ENCODE results near the gene GTF2B.
A peak's percentile ranks its signal among the peaks of the same experiment; 100 is the strongest.
"Not testable (repeated sequence)": the region's sequence is repeated elsewhere in the genome, so short reads cannot be mapped to it uniquely, and the experiment has no call there.

The GTF2B gene

GRCh38 chr1:88920845-88921244, 29.5 kb upstream of the GTF2B start:
- H3K79me1 ChIP-seq (replicated peaks; ENCODE audit: low read length, poor library complexity, severe bottlenecking) = no peaks in the 10 kb centered on the region

GRCh38 chr1:88917321-88918025, 26.1 kb upstream of the GTF2B start:
- no peaks in the 10 kb centered on the region for H3K27me3 ChIP-seq (ENCODE audit: control insufficient read depth in 1 of 2, insufficient read depth in 1 of 2, low read length in 2 of 2)
- H3K9me3 ChIP-seq (ENCODE audit: control insufficient read depth, low read length) = peaks cover 31% of the 10 kb centered on the region

More at GRCh38 chr1:88920845-88921244, 29.5 kb upstream of the GTF2B start:
- H3K27me3 ChIP-seq (ENCODE audit: control insufficient read depth in 1 of 2, insufficient read depth in 1 of 2, low read length in 2 of 2) = no peaks in the 10 kb centered on the region
- H2BK15ac ChIP-seq (ENCODE audit: low read depth, poor library complexity, severe bottlenecking) = no peak overlapping the region
- 100% methylated on average over 1 of the region's 1 CpG for WGBS
- no peak overlapping the region for H2AK5ac ChIP-seq (ENCODE audit: low read length, severe bottlenecking)
- no peak overlapping the region for H3K18ac ChIP-seq (ENCODE audit: low read depth in 1 of 2, low read length in 2 of 2)
- DNase-seq = no peak
- H2AFZ ChIP-seq (ENCODE audit: low read depth, low read length) = no peak overlapping the region
- no peak overlapping the region for H2BK5ac ChIP-seq (ENCODE audit: low read depth, low read length, poor library complexity, severe bottlenecking)
- peaks cover 28 to 72% of the 10 kb centered on the region in 2 experiments for H3K36me3 ChIP-seq (ENCODE audit: control insufficient read depth in 1 of 2, insufficient read depth in 2 of 2, low read depth in 1 of 2, low read length in 2 of 2)
- no peak overlapping the region for H3K23ac ChIP-seq (ENCODE audit: low read length in 2 of 2)
- no peak overlapping the region for H3K14ac ChIP-seq (ENCODE audit: low read length in 2 of 2)
- H4K91ac ChIP-seq (ENCODE audit: low read length) = no peak overlapping the region
- H3K4me2 ChIP-seq (ENCODE audit: low read length, poor library complexity, severe bottlenecking) = no peak overlapping the region
- no peak overlapping the region for H3K4me3 ChIP-seq (ENCODE audit: insufficient read depth in 1 of 2, low read depth in 1 of 2, low read length in 2 of 2)
- no peak overlapping the region for H3K4ac ChIP-seq (ENCODE audit: low read depth in 1 of 2, low read length in 2 of 2)
- H2BK12ac ChIP-seq (ENCODE audit: low read length in 2 of 2) = no peak overlapping the region
- no peak overlapping the region for H4K8ac ChIP-seq (ENCODE audit: low read length)
- no peaks in the 10 kb centered on the region for H3K4me1 ChIP-seq (ENCODE audit: control insufficient read depth, insufficient read depth, low read depth, low read length)
- H3K9ac ChIP-seq (ENCODE audit: low read length) = no peak overlapping the region
- no peak overlapping the region for H2BK120ac ChIP-seq (ENCODE audit: low read depth, low read length)
- H3K9me3 ChIP-seq (ENCODE audit: control insufficient read depth, low read length) = peaks cover 31% of the 10 kb centered on the region
- no peak overlapping the region for H3K27ac ChIP-seq (ENCODE audit: low read length, poor library complexity, severe bottlenecking)

GRCh38 chr1:88916883-88917282, 25.5 kb upstream of the GTF2B start:
- Histone ChIP-seq H3K4me3 (ENCODE audit: insufficient read depth in 1 of 2, low read depth in 1 of 2, low read length in 2 of 2) (peak overlapping the region in 1 of 2 experiments; percentile 32), H2BK15ac (ENCODE audit: low read depth, poor library complexity, severe bottlenecking) (no peak overlapping the region), H3K9me3 (ENCODE audit: control insufficient read depth, low read length) (peaks cover 31% of the 10 kb centered on the region), H2AK5ac (ENCODE audit: low read length, severe bottlenecking) (no peak overlapping the region), H3K4me1 (ENCODE audit: control insufficient read depth, insufficient read depth, low read depth, low read length) (no peaks in the 10 kb centered on the region), H3K4ac (ENCODE audit: low read depth in 1 of 2, low read length in 2 of 2) (no peak overlapping the region), H3K4me2 (ENCODE audit: low read length, poor library complexity, severe bottlenecking) (no peak overlapping the region), H3K36me3 (ENCODE audit: control insufficient read depth in 1 of 2, insufficient read depth in 2 of 2, low read depth in 1 of 2, low read length in 2 of 2) (peaks cover 16 to 39% of the 10 kb centered on the region in 2 experiments), H3K27me3 (ENCODE audit: control insufficient read depth in 1 of 2, insufficient read depth in 1 of 2, low read length in 2 of 2) (no peaks in the 10 kb centered on the region), H2BK120ac (ENCODE audit: low read depth, low read length) (no peak overlapping the region), H2BK12ac (ENCODE audit: low read length in 2 of 2) (no peak overlapping the region), H3K9ac (ENCODE audit: low read length) (no peak overlapping the region), H4K8ac (ENCODE audit: low read length) (no peak overlapping the region), H3K79me1 (replicated peaks; ENCODE audit: low read length, poor library complexity, severe bottlenecking) (no peaks in the 10 kb centered on the region), H2AFZ (ENCODE audit: low read depth, low read length) (no peak overlapping the region), H3K14ac (ENCODE audit: low read length in 2 of 2) (no peak overlapping the region), H3K27ac (ENCODE audit: low read length, poor library complexity, severe bottlenecking) (no peak overlapping the region), H2BK5ac (ENCODE audit: low read depth, low read length, poor library complexity, severe bottlenecking) (no peak overlapping the region), H3K18ac (ENCODE audit: low read depth in 1 of 2, low read length in 2 of 2) (no peak overlapping the region), H3K23ac (ENCODE audit: low read length in 2 of 2) (no peak overlapping the region), H4K91ac (ENCODE audit: low read length) (no peak overlapping the region)
- WGBS = no CpG with 5 or more reads among the region's 1 CpG
- DNase-seq = no peak

More at GRCh38 chr1:88917321-88918025, 26.1 kb upstream of the GTF2B start:
- H3K4me2 ChIP-seq (ENCODE audit: low read length, poor library complexity, severe bottlenecking) = no peak overlapping the region
- no peak overlapping the region for H2AK5ac ChIP-seq (ENCODE audit: low read length, severe bottlenecking)
- no peak for DNase-seq
- no peak overlapping the region for H2BK120ac ChIP-seq (ENCODE audit: low read depth, low read length)
- no peak overlapping the region for H2BK5ac ChIP-seq (ENCODE audit: low read depth, low read length, poor library complexity, severe bottlenecking)
- H4K8ac ChIP-seq (ENCODE audit: low read length) = no peak overlapping the region
- 100% methylated on average over 2 of the region's 3 CpGs for WGBS
- H3K27ac ChIP-seq (ENCODE audit: low read length, poor library complexity, severe bottlenecking) = no peak overlapping the region
- no peak overlapping the region for H3K9ac ChIP-seq (ENCODE audit: low read length)
- H3K4me1 ChIP-seq (ENCODE audit: control insufficient read depth, insufficient read depth, low read depth, low read length) = no peaks in the 10 kb centered on the region
- H2BK12ac ChIP-seq (ENCODE audit: low read length in 2 of 2) = no peak overlapping the region
- H3K36me3 ChIP-seq (ENCODE audit: control insufficient read depth in 1 of 2, insufficient read depth in 2 of 2, low read depth in 1 of 2, low read length in 2 of 2) = peaks cover 16 to 45% of the 10 kb centered on the region in 2 experiments
- H3K14ac ChIP-seq (ENCODE audit: low read length in 2 of 2) = no peak overlapping the region
- no peak overlapping the region for H3K23ac ChIP-seq (ENCODE audit: low read length in 2 of 2)
- H3K18ac ChIP-seq (ENCODE audit: low read depth in 1 of 2, low read length in 2 of 2) = no peak overlapping the region
- H4K91ac ChIP-seq (ENCODE audit: low read length) = no peak overlapping the region
- H3K79me1 ChIP-seq (replicated peaks; ENCODE audit: low read length, poor library complexity, severe bottlenecking) = no peaks in the 10 kb centered on the region
- no peak overlapping the region for H2AFZ ChIP-seq (ENCODE audit: low read depth, low read length)
- no peak overlapping the region for H3K4ac ChIP-seq (ENCODE audit: low read depth in 1 of 2, low read length in 2 of 2)
- no peak overlapping the region for H2BK15ac ChIP-seq (ENCODE audit: low read depth, poor library complexity, severe bottlenecking)
- H3K4me3 ChIP-seq (ENCODE audit: insufficient read depth in 1 of 2, low read depth in 1 of 2, low read length in 2 of 2) = peak overlapping the region in 1 of 2 experiments; percentile 32

- not testable (repeated sequence) for H3K79me1 ChIP-seq (replicated peaks; ENCODE audit: low read length, poor library complexity, severe bottlenecking); H3K4me2 ChIP-seq (ENCODE audit: low read length, poor library complexity, severe bottlenecking); H3K27ac ChIP-seq (ENCODE audit: low read length, poor library complexity, severe bottlenecking); H3K4me1 ChIP-seq (ENCODE audit: control insufficient read depth, insufficient read depth, low read depth, low read length); H2BK5ac ChIP-seq (ENCODE audit: low read depth, low read length, poor library complexity, severe bottlenecking); H2AK5ac ChIP-seq (ENCODE audit: low read length, severe bottlenecking); H2BK120ac ChIP-seq (ENCODE audit: low read depth, low read length); H2BK12ac ChIP-seq (ENCODE audit: low read length in 2 of 2); H3K9ac ChIP-seq (ENCODE audit: low read length); H2BK15ac ChIP-seq (ENCODE audit: low read depth, poor library complexity, severe bottlenecking); H3K4ac ChIP-seq (ENCODE audit: low read depth in 1 of 2, low read length in 2 of 2); H3K14ac ChIP-seq (ENCODE audit: low read length in 2 of 2); H3K4me3 ChIP-seq (ENCODE audit: insufficient read depth in 1 of 2, low read depth in 1 of 2, low read length in 2 of 2); H3K9me3 ChIP-seq (ENCODE audit: control insufficient read depth, low read length); H4K8ac ChIP-seq (ENCODE audit: low read length); H4K91ac ChIP-seq (ENCODE audit: low read length); DNase-seq; H3K23ac ChIP-seq (ENCODE audit: low read length in 2 of 2); H3K27me3 ChIP-seq (ENCODE audit: control insufficient read depth in 1 of 2, insufficient read depth in 1 of 2, low read length in 2 of 2); H3K36me3 ChIP-seq (ENCODE audit: control insufficient read depth in 1 of 2, insufficient read depth in 2 of 2, low read depth in 1 of 2, low read length in 2 of 2); H2AFZ ChIP-seq (ENCODE audit: low read depth, low read length); H3K18ac ChIP-seq (ENCODE audit: low read depth in 1 of 2, low read length in 2 of 2)
- whole genome bisulfite sequencing = 83% methylated on average over 9 of the region's 9 CpGs
Observed at GRCh38 chr1:88911800-88912199, 20.4 kb upstream of the GTF2B start.
